Measurements from ENCODE around the gene KIFC1. TPM values are rescaled to one million over a fixed set of nuclear protein-coding genes. Genes with fewer than 3 reads are reported as not detected.
"Not testable (repeated sequence)": the region's sequence is repeated elsewhere in the genome, so short reads cannot be mapped to it uniquely, and the experiment has no call there.

The KIFC1 gene
- total RNA-seq, 1 donor from 2014 or later: 19.0 TPM

GRCh38 chr6:33392979-33393378 lies 1.4 kb downstream of the KIFC1 start:
- Mint-ChIP-seq H3K27ac (ENCODE audit: unreplicated experiment) (peak overlapping the region; percentile 62), H3K4me1 (ENCODE audit: unreplicated experiment) (peaks cover 18% of the 10 kb centered on the region), H3K9me3 (ENCODE audit: unreplicated experiment) (no peaks in the 10 kb centered on the region), H3K36me3 (ENCODE audit: low read depth, unreplicated experiment) (no peaks in the 10 kb centered on the region), H3K27me3 (ENCODE audit: unreplicated experiment) (peaks cover 8% of the 10 kb centered on the region), H3K4me3 (ENCODE audit: unreplicated experiment) (peak overlapping the region; percentile 95)
- no peak for DNase-seq (ENCODE audit: low spot score)
- TF ChIP-seq CTCF (IDR thresholded peaks at IDR 0.05; ENCODE audit: unreplicated experiment): no peak

GRCh38 chr6:33397541-33397940 lies 5.9 kb downstream of the KIFC1 start:
- no peak for TF ChIP-seq CTCF (IDR thresholded peaks at IDR 0.05; ENCODE audit: unreplicated experiment)
- Mint-ChIP-seq H3K9me3 (ENCODE audit: unreplicated experiment) (no peaks in the 10 kb centered on the region), H3K36me3 (ENCODE audit: low read depth, unreplicated experiment) (no peaks in the 10 kb centered on the region)

GRCh38 chr6:33398601-33399000 lies 7.0 kb downstream of the KIFC1 start:
- not testable (repeated sequence) for H3K27ac Mint-ChIP-seq (ENCODE audit: unreplicated experiment); DNase-seq (ENCODE audit: low spot score); H3K4me1 Mint-ChIP-seq (ENCODE audit: unreplicated experiment); H3K4me3 Mint-ChIP-seq (ENCODE audit: unreplicated experiment); H3K36me3 Mint-ChIP-seq (ENCODE audit: low read depth, unreplicated experiment); H3K27me3 Mint-ChIP-seq (ENCODE audit: unreplicated experiment); H3K9me3 Mint-ChIP-seq (ENCODE audit: unreplicated experiment)

More at GRCh38 chr6:33397541-33397940, 5.9 kb downstream of the KIFC1 start:
- H3K4me3 Mint-ChIP-seq (ENCODE audit: unreplicated experiment): no peak overlapping the region
- H3K27ac Mint-ChIP-seq (ENCODE audit: unreplicated experiment): no peak overlapping the region
- H3K4me1 Mint-ChIP-seq (ENCODE audit: unreplicated experiment): peaks cover 7% of the 10 kb centered on the region
- DNase-seq (ENCODE audit: low spot score): no peak
- peaks cover 2% of the 10 kb centered on the region for H3K27me3 Mint-ChIP-seq (ENCODE audit: unreplicated experiment)

- H3K27ac Mint-ChIP-seq (ENCODE audit: unreplicated experiment): peak overlapping the region; percentile 57
- H3K4me3 Mint-ChIP-seq (ENCODE audit: unreplicated experiment); H3K9me3 Mint-ChIP-seq (ENCODE audit: unreplicated experiment); H3K36me3 Mint-ChIP-seq (ENCODE audit: low read depth, unreplicated experiment); DNase-seq (ENCODE audit: low spot score); H3K27me3 Mint-ChIP-seq (ENCODE audit: unreplicated experiment); H3K4me1 Mint-ChIP-seq (ENCODE audit: unreplicated experiment): not testable (repeated sequence)
These were observed 8.3 kb downstream of the KIFC1 start for GRCh38 chr6:33399881-33400280.

- Mint-ChIP-seq H3K4me1 (ENCODE audit: unreplicated experiment) (peaks cover 7% of the 10 kb centered on the region), H3K27ac (ENCODE audit: unreplicated experiment) (no peak overlapping the region), H3K9me3 (ENCODE audit: unreplicated experiment) (no peaks in the 10 kb centered on the region), H3K36me3 (ENCODE audit: low read depth, unreplicated experiment) (peaks cover 15% of the 10 kb centered on the region), H3K27me3 (ENCODE audit: unreplicated experiment) (peaks cover 5% of the 10 kb centered on the region), H3K4me3 (ENCODE audit: unreplicated experiment) (peak overlapping the region; percentile 31)
- no peak for DNase-seq (ENCODE audit: low spot score)
- TF ChIP-seq CTCF (IDR thresholded peaks at IDR 0.05; ENCODE audit: unreplicated experiment): no peak
These were observed 13.3 kb downstream of the KIFC1 start for GRCh38 chr6:33404884-33405283.

GRCh38 chr6:33405386-33405940 lies 13.8 kb downstream of the KIFC1 start:
- H3K4me3 Mint-ChIP-seq (ENCODE audit: unreplicated experiment): no peak overlapping the region
- H3K36me3 Mint-ChIP-seq (ENCODE audit: low read depth, unreplicated experiment): peaks cover 15% of the 10 kb centered on the region
- no peak overlapping the region for H3K27ac Mint-ChIP-seq (ENCODE audit: unreplicated experiment)
- no peaks in the 10 kb centered on the region for H3K9me3 Mint-ChIP-seq (ENCODE audit: unreplicated experiment)
- no peak for TF ChIP-seq CTCF (IDR thresholded peaks at IDR 0.05; ENCODE audit: unreplicated experiment)
- no peak for DNase-seq (ENCODE audit: low spot score)
- peaks cover 8% of the 10 kb centered on the region for H3K27me3 Mint-ChIP-seq (ENCODE audit: unreplicated experiment)
- H3K4me1 Mint-ChIP-seq (ENCODE audit: unreplicated experiment): peaks cover 7% of the 10 kb centered on the region

Measured in endothelial cell (in vitro differentiated cells).